ENCODE data around the gene ENTPD7.
A peak's percentile ranks its signal among the peaks of the same experiment; 100 is the strongest.

ENTPD7 gene

GRCh38 chr10:99660662-99661376, 1.5 kb downstream of the ENTPD7 start:
- no peak for TF ChIP-seq CTCF (IDR thresholded peaks at IDR 0.05; ENCODE audit: low read length, missing control alignments)
- DNase-seq (ENCODE audit: low read depth) = peak; percentile 47
- no peak overlapping the region for H3K4me3 ChIP-seq (replicated peaks; ENCODE audit: low read depth, low read length)

- H3K4me3 ChIP-seq (replicated peaks; ENCODE audit: low read depth, low read length) = no peak overlapping the region
- DNase-seq (ENCODE audit: low read depth) = peak; percentile 81
- TF ChIP-seq CTCF (IDR thresholded peaks at IDR 0.05; ENCODE audit: low read length, missing control alignments) = no peak
Measured at GRCh38 chr10:99661377-99661763, 2.1 kb downstream of the ENTPD7 start.

GRCh38 chr10:99665304-99665703, 6.0 kb downstream of the ENTPD7 start:
- TF ChIP-seq CTCF (IDR thresholded peaks at IDR 0.05; ENCODE audit: low read length, missing control alignments) = no peak
- no peak for DNase-seq (ENCODE audit: low read depth)
- no peak overlapping the region for H3K4me3 ChIP-seq (replicated peaks; ENCODE audit: low read depth, low read length)

- no peak for TF ChIP-seq CTCF (IDR thresholded peaks at IDR 0.05; ENCODE audit: low read length, missing control alignments)
- DNase-seq (ENCODE audit: low read depth) = peak; percentile 45
- no peak overlapping the region for H3K4me3 ChIP-seq (replicated peaks; ENCODE audit: low read depth, low read length)
Measured at GRCh38 chr10:99667108-99667751, 7.9 kb downstream of the ENTPD7 start.

- DNase-seq (ENCODE audit: low read depth) = no peak
- H3K4me3 ChIP-seq (replicated peaks; ENCODE audit: low read depth, low read length) = no peak overlapping the region
- no peak for TF ChIP-seq CTCF (IDR thresholded peaks at IDR 0.05; ENCODE audit: low read length, missing control alignments)
Measured at GRCh38 chr10:99671386-99671785, 12.1 kb downstream of the ENTPD7 start.

- no peak for DNase-seq (ENCODE audit: low read depth)
Measured at GRCh38 chr10:99672884-99673283, 13.6 kb downstream of the ENTPD7 start.

More at GRCh38 chr10:99672884-99673283, 13.6 kb downstream of the ENTPD7 start:
- no peak for TF ChIP-seq CTCF (IDR thresholded peaks at IDR 0.05; ENCODE audit: low read length, missing control alignments)
- no peak overlapping the region for H3K4me3 ChIP-seq (replicated peaks; ENCODE audit: low read depth, low read length)

Measured in fibroblast of pulmonary artery (primary cell).